ENCODE results near the gene CREB5.
"Not testable (repeated sequence)": the region's sequence is repeated elsewhere in the genome, so short reads cannot be mapped to it uniquely, and the experiment has no call there.

Gene CREB5

DNA sequence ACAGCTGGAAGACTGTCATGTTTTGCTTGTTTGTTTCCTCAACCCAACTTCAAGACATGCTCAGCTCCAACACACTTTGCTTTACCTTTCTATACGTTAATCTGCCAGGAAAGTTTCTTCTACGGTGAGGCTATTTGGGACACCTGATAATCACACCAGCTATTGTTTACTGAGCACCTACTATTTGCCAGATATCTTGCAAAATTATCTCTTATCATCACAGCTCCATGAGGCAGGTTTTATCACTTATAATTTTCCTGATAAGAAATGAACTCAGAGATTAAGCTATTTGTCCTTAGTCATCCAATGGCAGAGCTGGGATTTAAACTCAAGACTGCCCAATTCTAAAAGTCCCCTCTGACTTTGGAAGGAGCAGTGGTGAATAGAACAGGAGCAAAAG, 117.4 kb downstream of the CREB5 start:
- no peak for DNase-seq
- in situ Hi-C loops (cut with HindIII; ENCODE audit: low pct_ligation_motif_present, low pct_unique_long_range_greater_than_20kb, low sequenced_read_pairs) = no loop called here

DNA sequence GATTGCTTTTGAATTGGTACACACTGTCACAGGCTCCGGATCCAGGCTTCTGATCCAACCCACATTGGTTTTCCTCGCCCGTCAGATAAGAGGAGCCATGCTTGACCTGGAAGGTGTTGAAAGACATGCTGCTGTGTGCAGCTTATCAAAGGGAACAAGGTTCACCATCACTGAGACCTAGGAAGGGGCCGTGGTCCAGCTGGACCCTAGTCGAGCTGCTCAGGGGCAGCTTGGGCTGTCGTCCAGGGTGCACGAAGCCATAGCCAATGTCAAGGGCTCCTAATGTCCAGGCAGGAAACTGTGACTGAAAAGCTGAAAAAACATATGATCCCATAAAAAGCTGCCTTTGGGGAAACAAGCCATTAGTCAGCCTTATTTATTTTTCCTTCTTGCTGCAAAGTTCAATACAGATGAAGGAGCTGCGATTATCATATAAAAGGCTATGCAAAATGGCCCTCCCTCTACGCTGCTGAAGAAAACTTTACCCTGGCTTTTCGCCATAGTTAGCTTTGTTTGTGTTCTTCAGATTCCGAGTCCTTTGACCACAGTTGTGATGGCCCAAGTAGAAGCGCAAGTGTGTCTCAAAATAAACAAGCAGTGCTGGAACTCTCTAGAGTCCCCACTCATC, 118.0 kb downstream of the CREB5 start:
- in situ Hi-C loops (cut with HindIII; ENCODE audit: low pct_ligation_motif_present, low pct_unique_long_range_greater_than_20kb, low sequenced_read_pairs) = no loop called here
- DNase-seq = no peak

DNA sequence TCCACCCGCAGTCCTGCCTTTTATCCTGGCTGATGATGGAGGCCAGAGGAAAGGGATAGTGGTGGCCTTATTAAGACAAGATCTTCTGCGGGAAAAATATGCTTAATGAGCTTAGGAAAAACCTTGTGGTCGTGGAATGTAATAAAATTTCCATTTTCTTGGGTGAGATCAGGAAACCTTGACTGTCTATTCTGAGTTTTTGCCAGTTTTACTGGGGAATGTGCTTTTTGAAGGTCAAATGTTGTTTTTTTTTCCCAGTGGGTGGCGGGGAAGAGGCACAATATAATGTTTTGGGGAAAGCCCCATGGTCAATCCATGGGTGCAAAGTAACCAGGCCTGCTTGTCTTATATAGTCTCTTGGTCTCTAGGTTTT, 118.5 kb downstream of the CREB5 start:
- in situ Hi-C loops (cut with HindIII; ENCODE audit: low pct_ligation_motif_present, low pct_unique_long_range_greater_than_20kb, low sequenced_read_pairs) = no loop called here

DNA sequence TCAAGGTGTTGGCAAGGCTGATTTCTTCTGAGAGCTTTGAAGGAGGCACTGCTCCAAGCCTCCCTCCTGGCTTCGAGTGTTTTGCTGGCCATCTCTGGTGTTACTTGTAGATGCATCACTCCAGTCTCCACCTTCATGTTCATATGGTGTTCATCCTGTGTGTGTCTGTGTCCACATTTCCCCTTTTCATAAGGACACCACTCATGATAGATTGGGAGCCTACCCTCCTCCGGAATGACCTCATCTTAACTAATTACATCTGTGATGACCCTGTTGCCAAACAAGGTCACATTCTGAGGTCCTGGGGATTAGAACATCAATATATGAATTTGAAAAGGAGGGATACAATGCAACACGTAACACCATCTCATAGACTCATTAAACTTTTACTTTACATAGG, 119.0 kb downstream of the CREB5 start:
- DNase-seq = no peak
- in situ Hi-C loops (cut with HindIII; ENCODE audit: low pct_ligation_motif_present, low pct_unique_long_range_greater_than_20kb, low sequenced_read_pairs) = no loop called here

More for the DNA sequence above, 118.5 kb downstream of the CREB5 start:
- DNase-seq = no peak

DNA sequence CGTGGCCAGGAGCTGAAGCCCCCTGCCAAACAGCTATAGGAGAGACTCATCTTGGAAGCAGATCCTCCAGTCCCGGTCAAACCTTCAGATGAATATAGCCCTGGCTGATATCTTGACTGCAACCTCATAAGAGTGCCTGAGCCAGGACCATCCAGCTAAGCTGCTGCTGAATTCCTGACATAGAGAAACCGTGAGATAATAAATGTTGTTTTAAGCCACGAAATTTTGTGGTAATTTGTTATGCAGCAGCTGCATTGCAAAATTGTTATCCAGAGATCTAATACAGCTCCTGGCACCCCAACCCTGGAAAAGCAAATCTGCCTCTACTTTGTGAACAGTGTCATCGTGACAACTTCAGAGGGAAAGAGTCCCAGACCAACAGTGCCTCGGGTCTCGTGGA, 119.9 kb downstream of the CREB5 start:
- DNase-seq = no peak
- in situ Hi-C loops (cut with HindIII; ENCODE audit: low pct_ligation_motif_present, low pct_unique_long_range_greater_than_20kb, low sequenced_read_pairs) = no loop called here

DNA sequence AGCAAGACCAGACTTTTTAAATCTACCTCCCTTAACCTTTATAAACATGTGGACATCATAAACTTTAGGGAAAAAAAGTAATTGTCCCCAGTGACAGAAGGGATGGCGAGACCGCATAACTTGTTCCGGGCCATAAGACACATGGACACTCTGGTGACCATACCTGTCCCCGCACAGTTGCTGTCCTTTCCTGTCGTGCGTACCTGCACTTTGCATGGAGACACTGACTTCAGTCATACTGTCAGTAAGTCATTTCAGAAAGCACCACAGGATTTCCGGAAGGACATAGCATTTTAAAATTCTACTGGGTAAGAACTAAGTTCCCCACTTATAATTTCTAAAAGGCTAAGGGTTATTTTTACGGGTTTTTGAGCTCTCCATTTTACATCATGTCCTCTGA, 120.9 kb downstream of the CREB5 start:
- in situ Hi-C loops (cut with HindIII; ENCODE audit: low pct_ligation_motif_present, low pct_unique_long_range_greater_than_20kb, low sequenced_read_pairs) = no loop called here

DNA sequence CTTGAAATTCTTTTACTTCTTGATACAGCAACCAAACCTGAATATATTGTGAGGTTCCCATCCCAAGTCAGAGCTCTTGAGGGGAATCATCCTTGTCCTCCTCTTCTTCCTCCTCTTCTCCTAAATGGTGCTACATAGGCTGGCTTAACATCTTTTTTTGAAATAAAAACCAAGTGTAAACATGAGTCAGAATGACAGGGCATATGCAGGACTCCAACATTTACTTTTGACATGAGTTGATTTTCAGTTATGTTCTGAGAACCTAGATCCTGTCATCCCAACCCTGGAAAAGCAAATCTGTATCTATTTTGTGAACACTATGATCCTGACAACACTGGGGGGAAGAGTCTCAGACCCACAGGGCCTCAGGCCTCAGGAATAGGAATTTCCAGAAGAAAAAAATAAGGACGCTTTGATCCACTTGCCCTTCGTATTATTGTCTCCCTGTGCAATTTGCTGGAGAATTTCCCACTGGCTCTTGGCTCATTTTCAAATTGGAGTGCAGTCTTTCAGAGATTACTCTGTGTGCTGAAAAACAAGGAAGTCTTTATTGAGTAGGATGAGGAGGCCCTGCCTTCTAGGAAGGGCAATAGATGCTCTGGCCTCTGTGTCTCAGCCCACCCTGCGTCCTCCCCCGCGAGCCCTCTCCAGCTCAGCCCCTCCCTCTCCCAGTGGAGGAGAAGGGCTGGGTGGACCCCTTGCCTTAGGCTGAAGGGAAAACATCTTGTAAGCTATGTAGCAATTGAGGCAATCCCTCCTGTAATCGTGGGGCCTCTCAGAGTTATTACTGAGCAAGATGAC, 121.6 kb downstream of the CREB5 start:
- no peak for DNase-seq
- in situ Hi-C loops (cut with HindIII; ENCODE audit: low pct_ligation_motif_present, low pct_unique_long_range_greater_than_20kb, low sequenced_read_pairs) = no loop called here

More for the DNA sequence above, 120.9 kb downstream of the CREB5 start:
- no peak for DNase-seq

DNA sequence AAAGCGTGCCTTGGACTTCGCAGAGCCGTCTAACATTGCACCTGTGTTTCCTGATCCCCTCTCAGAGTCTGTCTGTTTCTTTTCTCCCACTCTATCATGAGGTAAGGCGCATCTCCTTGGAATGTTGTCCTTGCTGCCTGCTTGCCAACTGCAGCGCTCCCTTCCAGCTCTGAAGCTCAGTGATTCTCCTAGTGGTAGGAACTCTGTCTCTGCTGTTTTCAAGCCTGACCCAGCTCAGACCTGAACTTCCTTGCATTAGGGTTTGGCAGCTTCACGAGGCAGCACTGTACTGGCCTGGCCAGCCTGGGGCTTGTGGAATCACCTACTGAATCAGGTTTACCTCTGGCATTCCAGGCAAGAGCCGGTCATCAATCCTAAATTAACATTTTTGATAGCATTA, 123.9 kb downstream of the CREB5 start:
- in situ Hi-C loops (cut with HindIII; ENCODE audit: low pct_ligation_motif_present, low pct_unique_long_range_greater_than_20kb, low sequenced_read_pairs) = no loop called here
- DNase-seq = peak; percentile 87

DNA sequence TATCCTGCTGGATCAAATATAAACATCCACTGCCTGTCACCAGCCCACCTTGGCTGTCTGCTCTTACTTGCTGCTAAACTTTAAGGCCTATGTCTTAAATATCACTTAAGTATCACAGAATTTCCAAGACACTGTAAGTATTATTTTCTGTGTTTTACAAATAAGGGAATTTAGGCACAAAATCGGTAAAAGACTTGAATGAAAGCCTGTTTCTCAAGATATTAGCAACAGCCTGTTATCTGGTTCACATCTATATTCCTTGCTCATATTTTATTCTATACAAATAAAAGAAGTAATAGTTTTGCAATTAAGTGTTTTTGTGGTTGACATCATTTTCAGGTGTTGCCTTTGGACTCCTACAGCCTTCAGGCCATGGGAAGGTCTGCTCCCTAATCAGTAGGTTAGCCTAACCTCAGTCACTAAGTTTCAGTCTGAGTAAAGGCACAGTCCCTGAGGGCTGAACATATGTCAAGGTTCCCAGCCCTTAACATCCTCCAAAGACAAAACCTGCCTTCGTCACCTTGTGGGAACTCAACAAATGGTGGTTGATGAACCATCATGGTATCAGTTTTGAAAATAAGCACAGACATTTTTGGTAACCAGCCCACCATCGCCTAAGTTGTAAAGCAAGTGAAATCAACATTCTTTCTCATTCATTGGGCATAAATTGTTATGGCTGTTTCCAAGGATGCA, 127.1 kb downstream of the CREB5 start:
- DNase-seq = no peak
- in situ Hi-C loops (cut with HindIII; ENCODE audit: low pct_ligation_motif_present, low pct_unique_long_range_greater_than_20kb, low sequenced_read_pairs) = no loop called here

DNA sequence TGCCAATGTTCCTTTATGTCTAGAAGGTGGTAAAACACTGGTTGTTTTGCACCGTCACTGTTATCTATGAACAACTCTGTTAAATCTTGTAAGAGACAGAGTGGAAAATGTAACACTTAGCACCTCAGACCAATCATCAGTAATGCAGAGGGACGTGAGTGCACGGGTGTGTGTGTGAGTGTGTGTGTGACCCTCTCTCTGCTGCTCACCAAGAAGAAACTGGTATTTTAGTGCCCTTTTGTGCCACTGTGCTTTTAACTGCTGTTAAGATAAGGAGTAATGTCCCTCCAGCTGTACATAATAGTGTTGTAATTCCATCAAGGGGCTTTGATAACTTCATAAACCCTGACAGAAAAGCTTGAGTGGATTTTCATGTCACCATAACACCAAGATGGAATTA, 130.1 kb downstream of the CREB5 start:
- DNase-seq = no peak
- in situ Hi-C loops (cut with HindIII; ENCODE audit: low pct_ligation_motif_present, low pct_unique_long_range_greater_than_20kb, low sequenced_read_pairs) = no loop called here

DNA sequence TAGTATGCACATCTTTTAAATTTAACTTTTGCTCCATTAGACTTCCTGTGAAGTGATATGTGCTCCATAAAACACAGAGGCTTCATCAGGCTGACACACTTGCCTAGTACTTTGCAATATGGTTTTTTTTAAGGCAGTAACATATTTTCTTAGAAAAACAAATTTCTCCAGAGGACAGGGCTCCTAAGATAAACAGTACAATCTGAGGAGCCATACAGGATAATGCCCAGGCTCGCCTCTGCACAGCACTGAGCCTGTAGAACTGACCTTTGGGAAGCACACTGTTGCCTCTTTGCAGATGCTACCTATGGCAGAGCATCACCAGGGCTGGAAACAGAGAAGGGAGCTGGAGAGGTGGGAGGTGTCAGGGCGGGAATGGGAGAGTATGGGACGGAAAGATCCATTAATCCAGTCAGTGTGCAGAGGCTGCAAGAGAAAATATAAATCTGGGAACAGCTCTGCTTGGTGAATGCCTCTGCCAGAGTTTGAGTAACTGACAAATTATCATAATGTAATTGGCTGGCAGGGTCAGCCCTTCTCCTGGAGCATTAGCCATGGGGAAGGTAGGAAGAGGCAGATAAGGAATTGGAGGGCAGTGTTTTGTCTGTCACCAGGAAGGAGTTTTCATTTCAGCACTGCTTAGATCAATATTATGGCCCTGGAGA, 132.3 kb downstream of the CREB5 start:
- in situ Hi-C loops (cut with HindIII; ENCODE audit: low pct_ligation_motif_present, low pct_unique_long_range_greater_than_20kb, low sequenced_read_pairs) = no loop called here
- DNase-seq = no peak

DNA sequence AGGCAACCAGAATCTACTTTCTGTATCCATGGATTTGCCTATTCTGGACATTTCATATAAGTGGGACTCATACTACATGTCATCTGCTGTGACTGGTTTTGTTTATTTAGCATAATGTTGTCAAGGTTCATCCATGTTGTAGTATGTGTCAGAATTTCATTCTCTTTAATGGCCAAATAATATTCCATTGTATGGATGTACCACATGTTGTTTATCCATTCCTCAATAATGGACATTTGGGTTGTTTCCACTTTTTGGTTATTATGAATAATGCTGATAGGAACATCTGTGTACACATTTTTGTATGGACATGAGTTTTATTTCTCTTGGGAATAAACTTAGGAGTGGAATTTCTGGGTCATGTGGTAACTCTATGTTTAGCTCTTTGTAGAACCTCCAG, 133.7 kb downstream of the CREB5 start:
- no peak for DNase-seq
- in situ Hi-C loops (cut with HindIII; ENCODE audit: low pct_ligation_motif_present, low pct_unique_long_range_greater_than_20kb, low sequenced_read_pairs) = no loop called here

DNA sequence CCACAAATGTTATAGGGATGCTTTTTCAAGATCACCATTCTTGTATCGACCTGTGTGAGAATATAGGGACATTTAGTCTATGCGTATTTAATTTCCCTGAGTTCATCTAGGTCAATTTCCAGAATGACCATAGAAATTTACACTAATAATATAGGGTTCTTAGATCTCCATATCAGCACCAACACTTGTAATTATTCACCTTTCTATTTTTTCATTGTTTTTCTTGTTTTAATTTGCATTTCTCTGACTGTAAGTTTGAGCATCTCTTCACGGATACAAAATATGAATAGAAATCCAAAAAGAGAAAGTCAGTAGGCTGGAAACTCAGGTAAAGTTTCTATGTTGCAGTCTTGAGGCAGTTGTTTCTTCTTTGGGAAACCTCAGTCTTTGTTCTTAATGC, 134.8 kb downstream of the CREB5 start:
- in situ Hi-C loops (cut with HindIII; ENCODE audit: low pct_ligation_motif_present, low pct_unique_long_range_greater_than_20kb, low sequenced_read_pairs) = no loop called here
- DNase-seq = no peak

DNA sequence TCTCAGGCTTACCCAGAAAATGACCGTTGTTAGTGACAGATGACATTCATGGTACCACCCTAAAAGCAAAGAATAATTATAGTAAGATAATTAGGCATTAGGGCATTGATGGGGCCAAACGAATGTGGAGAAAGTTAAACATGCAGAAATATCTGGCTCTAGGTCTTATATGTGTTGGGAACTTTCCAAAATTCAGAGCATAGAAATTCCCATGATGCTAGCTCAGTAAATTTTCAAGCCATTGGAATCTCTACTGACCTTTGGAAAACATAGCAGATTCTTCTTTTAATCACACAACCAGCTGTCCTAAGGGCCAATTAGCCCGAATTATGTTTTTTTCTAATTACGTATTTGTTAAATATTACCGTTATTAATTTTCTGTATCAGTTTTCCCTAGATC, 136.1 kb downstream of the CREB5 start:
- in situ Hi-C loops (cut with HindIII; ENCODE audit: low pct_ligation_motif_present, low pct_unique_long_range_greater_than_20kb, low sequenced_read_pairs) = no loop called here
- DNase-seq = no peak

DNA sequence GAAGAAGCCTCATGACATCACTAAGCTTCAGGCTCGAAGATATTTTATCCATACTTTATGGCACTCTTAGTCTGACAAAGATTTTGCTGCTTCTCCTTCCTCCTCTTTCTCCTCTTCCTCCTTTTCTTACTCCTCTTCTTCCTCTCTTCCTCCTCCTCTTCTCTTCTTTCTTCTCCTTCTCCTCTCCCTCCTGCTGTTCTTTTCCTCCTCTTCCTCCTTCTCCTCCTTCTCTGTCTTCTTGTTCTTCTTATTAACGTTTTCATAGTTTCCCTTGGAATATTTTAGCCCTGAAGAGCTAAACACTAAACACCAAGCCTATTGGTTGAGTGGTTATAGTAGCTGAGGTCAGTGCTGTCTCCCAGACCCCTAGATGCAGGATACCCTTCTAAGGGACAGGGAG, 137.7 kb downstream of the CREB5 start:
- in situ Hi-C loops (cut with HindIII; ENCODE audit: low pct_ligation_motif_present, low pct_unique_long_range_greater_than_20kb, low sequenced_read_pairs) = no loop called here
- no peak for DNase-seq

DNA sequence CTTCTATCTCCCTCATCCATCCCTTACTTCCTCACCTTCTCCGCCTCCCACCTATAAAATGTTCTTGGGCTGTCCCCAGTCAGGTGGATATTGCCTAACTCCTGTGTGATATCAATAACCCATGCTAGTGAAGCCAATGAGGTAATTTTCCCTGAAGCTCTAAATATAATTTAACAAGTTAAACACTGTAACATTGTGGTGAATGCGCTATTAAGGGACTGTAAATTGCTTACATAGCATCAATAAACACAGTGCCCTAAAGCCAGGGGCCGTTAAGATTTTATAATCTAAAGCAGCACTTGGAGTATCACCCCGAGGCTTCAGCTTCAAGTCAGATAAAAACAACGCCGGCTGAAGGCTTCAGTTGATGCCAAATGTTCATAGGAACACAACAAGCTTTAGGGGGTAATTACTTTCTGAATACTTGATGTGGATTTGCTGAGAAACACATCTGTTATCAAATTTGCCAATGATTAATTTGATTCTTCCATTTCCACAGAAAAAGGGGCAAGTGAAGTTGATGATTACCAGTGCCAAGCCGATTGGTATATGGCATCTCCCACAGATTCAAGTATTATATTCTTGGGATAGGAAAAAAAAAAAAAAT, 138.4 kb downstream of the CREB5 start:
- in situ Hi-C loops (cut with HindIII; ENCODE audit: low pct_ligation_motif_present, low pct_unique_long_range_greater_than_20kb, low sequenced_read_pairs) = no loop called here
- DNase-seq = peak; percentile 60

DNA sequence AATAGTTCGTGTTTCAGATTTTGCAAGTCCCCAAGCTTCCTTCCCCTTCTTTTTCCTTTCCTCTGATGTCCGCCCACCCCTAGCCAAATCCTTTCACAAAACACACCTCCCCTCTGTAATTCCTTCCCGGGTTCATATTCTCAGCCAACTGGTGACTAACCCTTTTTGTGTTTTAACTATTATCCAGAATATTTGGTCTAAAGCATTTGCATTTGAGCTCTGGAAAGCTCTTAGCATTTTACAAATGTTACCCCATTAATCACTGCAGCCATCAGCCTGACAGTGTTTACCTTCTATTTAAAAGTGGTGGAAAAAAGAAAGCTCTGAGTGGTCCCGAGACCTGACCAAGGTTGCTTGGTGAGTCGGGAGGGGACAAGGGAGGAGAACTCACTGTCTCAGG, 139.0 kb downstream of the CREB5 start:
- in situ Hi-C loops (cut with HindIII; ENCODE audit: low pct_ligation_motif_present, low pct_unique_long_range_greater_than_20kb, low sequenced_read_pairs) = no loop called here
- peak; percentile 25 for DNase-seq

DNA sequence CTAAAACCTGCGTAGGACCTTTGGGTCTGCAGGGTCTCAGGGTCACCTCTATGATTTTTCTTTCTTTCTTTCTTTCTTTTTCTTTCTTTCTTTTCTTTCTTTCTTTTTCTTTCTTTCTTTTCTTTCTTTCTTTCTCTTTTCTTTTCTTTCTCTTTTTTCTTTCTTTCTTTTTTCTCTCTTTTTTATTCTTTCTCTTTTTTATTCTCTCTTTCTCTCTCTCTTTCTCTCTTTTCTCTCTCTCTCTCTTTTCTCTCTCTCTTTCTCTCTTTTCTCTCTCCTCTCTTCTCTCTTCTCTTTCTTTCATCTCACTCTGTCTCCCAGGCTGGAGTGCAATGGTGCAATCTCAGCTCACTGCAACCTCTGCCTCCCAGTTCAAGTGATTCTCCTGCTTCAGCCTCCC, 139.4 kb downstream of the CREB5 start:
- DNase-seq; in situ Hi-C loops (cut with HindIII; ENCODE audit: low pct_ligation_motif_present, low pct_unique_long_range_greater_than_20kb, low sequenced_read_pairs): not testable (repeated sequence)

Data from ACHN (cell line).